H1 (cell line): ENCODE measurements around the gene CLEC4F. TPM values are rescaled to one million over a fixed set of nuclear protein-coding genes. Genes with fewer than 3 reads are reported as not detected.

Source experiments
- CTCF ChIA-PET: fragments of 300-600 bp; sonication (Branson Sonifier 250); formaldehyde crosslinking; loops from one replicate; lab custom pipeline; 2021; ENCODE audit not compliant: partially characterized antibody; lab: Charles Lee
- POLR2A ChIA-PET: fragments of 300-600 bp; sonication (Branson Sonifier 250); formaldehyde crosslinking; loops from one replicate; lab custom pipeline; 2021; ENCODE audit warnings: inconsistent platforms; ENCODE audit not compliant: partially characterized antibody; lab: Charles Lee
- DNase-seq, 2 experiments: peaks; one replicate each; pipeline versions ENCODE4 v3.0.0 to v3.0.0-alpha.2; 2010 to 2022; ENCODE audit warnings: low spot score in 2 of 2, low read depth in 1 of 2, mixed read lengths in 1 of 2
- FAIRE-seq: peaks from 2 replicates; lab custom pipeline; 2011; peaks lifted over from hg19 to GRCh38; lab: Jason Lieb, UNC
- H2AFZ ChIP-seq: 2 replicates; pipeline ENCODE4 v1.8.1; 2012; ENCODE audit warnings: low read length, inconsistent platforms
- H2AK5ac ChIP-seq: 2 replicates; pipeline ENCODE4 v1.6.1; 2013; ENCODE audit warnings: low read depth, low read length
- H2BK120ac ChIP-seq: replicated peaks from 2 replicates; pipeline ENCODE3; 2013; ENCODE audit warnings: low read depth, low read length, inconsistent platforms
- H2BK12ac ChIP-seq: 2 replicates; pipeline ENCODE4 v1.6.1; 2013; ENCODE audit warnings: low read depth, low read length
- H2BK15ac ChIP-seq: 2 replicates; pipeline ENCODE4 v1.6.1; 2013; ENCODE audit warnings: low read length
- H2BK20ac ChIP-seq: 2 replicates; pipeline ENCODE4 v1.6.1; 2013; ENCODE audit warnings: low read length
- H2BK5ac ChIP-seq: 2 replicates; pipeline ENCODE4 v1.6.1; 2013; ENCODE audit warnings: low read depth, low read length
- H3K14ac ChIP-seq: 2 replicates; pipeline ENCODE4 v1.6.1; 2013; ENCODE audit warnings: inconsistent platforms; ENCODE audit not compliant: insufficient read length
- H3K18ac ChIP-seq: 2 replicates; pipeline ENCODE4 v1.6.1; 2013; ENCODE audit warnings: low read length; ENCODE audit errors: extremely low read depth
- H3K23ac ChIP-seq: 2 replicates; pipeline ENCODE4 v1.6.1; 2013; ENCODE audit warnings: inconsistent platforms; ENCODE audit not compliant: insufficient read length
- H3K23me2 ChIP-seq: 2 replicates; pipeline ENCODE4 v1.6.1; 2013; ENCODE audit warnings: low read depth, low read length
- H3K27ac ChIP-seq: 2 replicates; pipeline ENCODE4 v1.6.1; 2011; ENCODE audit warnings: low read depth, low read length, inconsistent platforms
- H3K27me3 ChIP-seq, 4 experiments: replicated peaks in 1 of 4; 1 replicate in 1 of 4; 2 replicates in 3 of 4; pipeline versions ENCODE4 v1.6.1 to v1.8.1; 2011 to 2013; ENCODE audit warnings: low read length in 3 of 4, mild to moderate bottlenecking in 3 of 4, inconsistent platforms in 2 of 4, mixed read lengths in 2 of 4, moderate library complexity in 1 of 4; ENCODE audit not compliant: control insufficient read depth in 3 of 4, insufficient read depth in 3 of 4; ENCODE audit errors: extremely low read depth in 1 of 4
- H3K36me3 ChIP-seq, 4 experiments: 2 replicates each; pipeline versions ENCODE4 v1.6.1 to v1.8.1; 2011 to 2013; ENCODE audit warnings: mild to moderate bottlenecking in 4 of 4, low read length in 3 of 4, moderate library complexity in 2 of 4, control low read depth in 1 of 4, inconsistent platforms in 1 of 4; ENCODE audit not compliant: insufficient read depth in 4 of 4, control insufficient read depth in 2 of 4
- H3K4ac ChIP-seq: replicated peaks from 2 replicates; pipeline ENCODE3; 2013; ENCODE audit warnings: low read length, low read depth, mixed read lengths, inconsistent platforms; ENCODE audit not compliant: insufficient read length
- H3K4me1 ChIP-seq, 4 experiments: replicated peaks in 1 of 4; 1 replicate in 1 of 4; 2 replicates in 3 of 4; pipeline versions ENCODE4 v1.6.1 to v1.8.1; 2011 to 2013; ENCODE audit warnings: low read length in 3 of 4, inconsistent platforms in 2 of 4, mixed read lengths in 1 of 4; ENCODE audit not compliant: insufficient read depth in 4 of 4, control insufficient read depth in 3 of 4
- H3K4me2 ChIP-seq, 2 experiments: 2 replicates each; pipeline versions ENCODE4 v1.6.1 to v1.8.1; 2011 to 2013; ENCODE audit warnings: low read depth in 2 of 2, low read length in 2 of 2, control low read depth in 1 of 2, inconsistent platforms in 1 of 2, mild to moderate bottlenecking in 1 of 2; ENCODE audit not compliant: insufficient read depth in 1 of 2
- H3K4me3 ChIP-seq, 4 experiments: fragments of 200-600, 300-600 bp in 1 of 4; sonication (generic), shearing (Covaris generic), sonication (Bioruptor Twin) in 1 of 4; 2 replicates each; pipeline versions ENCODE4 v1.5.1 to v1.8.1; 2011 to 2016; ENCODE audit warnings: low read length in 4 of 4, low read depth in 3 of 4, control low read depth in 2 of 4, inconsistent platforms in 2 of 4, mild to moderate bottlenecking in 2 of 4, mixed read lengths in 1 of 4, moderate library complexity in 1 of 4; ENCODE audit not compliant: insufficient read depth in 2 of 4; ENCODE audit errors: extremely low read depth in 1 of 4
- H3K56ac ChIP-seq: replicated peaks from 2 replicates; pipeline ENCODE3; 2013; ENCODE audit warnings: low read depth, mild to moderate bottlenecking, mixed read lengths, low read length, inconsistent platforms; ENCODE audit not compliant: insufficient read length
- H3K79me1 ChIP-seq: 2 replicates; pipeline ENCODE4 v1.6.1; 2013; ENCODE audit warnings: low read depth, low read length, control low read depth
- H3K79me2 ChIP-seq, 2 experiments: 2 replicates each; pipeline versions ENCODE4 v1.6.1 to v1.8.1; 2012 to 2013; ENCODE audit warnings: low read length in 2 of 2, mild to moderate bottlenecking in 2 of 2, inconsistent platforms in 1 of 2; ENCODE audit not compliant: insufficient read depth in 2 of 2, control insufficient read depth in 1 of 2
- H3K9ac ChIP-seq, 4 experiments: replicated peaks in 1 of 4; 1 replicate in 1 of 4; 2 replicates in 3 of 4; pipeline versions ENCODE4 v1.6.1 to v1.8.1; 2011 to 2013; ENCODE audit warnings: low read depth in 3 of 4, low read length in 3 of 4, control low read depth in 2 of 4, mild to moderate bottlenecking in 2 of 4, moderate library complexity in 2 of 4, inconsistent platforms in 1 of 4; ENCODE audit errors: extremely low read depth in 1 of 4
- H3K9me3 ChIP-seq, 2 experiments: 2 replicates each; pipeline versions ENCODE4 v1.6.1 to v1.8.1; 2012 to 2013; ENCODE audit warnings: mild to moderate bottlenecking in 2 of 2, moderate library complexity in 2 of 2, control low read depth in 1 of 2, inconsistent platforms in 1 of 2, low read depth in 1 of 2, low read length in 1 of 2, mixed read lengths in 1 of 2; ENCODE audit not compliant: insufficient read depth in 2 of 2
- H4K20me1 ChIP-seq, 2 experiments: replicated peaks in 1 of 2; 2 replicates each; pipeline versions ENCODE3 to v1.8.1; 2011 to 2013; ENCODE audit warnings: inconsistent platforms in 2 of 2, low read length in 2 of 2, mild to moderate bottlenecking in 1 of 2; ENCODE audit not compliant: insufficient read depth in 2 of 2, control insufficient read depth in 1 of 2
- H4K5ac ChIP-seq: 2 replicates; pipeline ENCODE4 v1.6.1; 2013; ENCODE audit warnings: low read length, low read depth, mixed read lengths, inconsistent platforms; ENCODE audit not compliant: insufficient read length
- H4K8ac ChIP-seq: 2 replicates; pipeline ENCODE4 v1.8.0; 2013; ENCODE audit warnings: mild to moderate bottlenecking, moderate library complexity, low read length, inconsistent platforms; ENCODE audit not compliant: insufficient read depth; ENCODE audit errors: extremely low read depth
- H4K91ac ChIP-seq: replicated peaks from 2 replicates; pipeline ENCODE3; 2013; ENCODE audit warnings: low read length, mixed read lengths, inconsistent platforms; ENCODE audit not compliant: insufficient read length
- GTF2F1 ChIP-seq: IDR thresholded peaks from 2 replicates; pipeline ENCODE4 v1.6.1; 2012; ENCODE audit warnings: low read depth, low read length, improper control_type of control experiment, borderline replicate concordance
- WGBS, 2 experiments: shearing (Covaris generic) in 1 of 2; methylation state at CpG; one replicate each; pipeline versions ENCODE4 v1.1.6 to v1.1.7; 2013 to 2015; ENCODE audit warnings: low lambda C conversion rate in 2 of 2, mixed read lengths in 2 of 2, inconsistent platforms in 1 of 2, low coverage in 1 of 2, missing lambda C conversion rate in 1 of 2; ENCODE audit not compliant: insufficient replicate concordance in 2 of 2, insufficient coverage in 1 of 2, insufficient read length in 1 of 2; ENCODE audit errors: extremely low coverage in 1 of 2, missing lambda C conversion rate in 1 of 2; 5-methylcytosine and 5-hydroxymethylcytosine counted together
- polyA plus RNA-seq, 7 experiments: library from polyadenylated mRNA; depleted of rRNA in 3 of 7; stranded (reverse) in 5 of 7; unstranded in 2 of 7; fragments of >200 nt in 5 of 7; fragments of 200-250 nt in 2 of 7; gene quantifications; 1 replicate in 5 of 7; 2 replicates in 1 of 7; 4 replicates in 1 of 7; pipeline versions ENCODE4 v1.2.1 to v1.2.3, GENCODE V29; 2011 to 2013; ENCODE audit warnings: missing spikeins in 2 of 7, mixed read lengths in 2 of 7
- total RNA-seq: library from RNA; stranded (reverse); fragmentation: NEBNext Ultra II Directional; extraction: Animal tissue kit (Norgen Biotek cat#: 25700); gene quantifications from 2 replicates; pipeline ENCODE4 v1.2.1, GENCODE V29; 2021

The CLEC4F gene
- total and polyA plus RNA-seq, 2 of the 8 experiments (the other 6 are each of a cell fraction or from before 2014, with no cell fraction given) = not detected

DNA sequence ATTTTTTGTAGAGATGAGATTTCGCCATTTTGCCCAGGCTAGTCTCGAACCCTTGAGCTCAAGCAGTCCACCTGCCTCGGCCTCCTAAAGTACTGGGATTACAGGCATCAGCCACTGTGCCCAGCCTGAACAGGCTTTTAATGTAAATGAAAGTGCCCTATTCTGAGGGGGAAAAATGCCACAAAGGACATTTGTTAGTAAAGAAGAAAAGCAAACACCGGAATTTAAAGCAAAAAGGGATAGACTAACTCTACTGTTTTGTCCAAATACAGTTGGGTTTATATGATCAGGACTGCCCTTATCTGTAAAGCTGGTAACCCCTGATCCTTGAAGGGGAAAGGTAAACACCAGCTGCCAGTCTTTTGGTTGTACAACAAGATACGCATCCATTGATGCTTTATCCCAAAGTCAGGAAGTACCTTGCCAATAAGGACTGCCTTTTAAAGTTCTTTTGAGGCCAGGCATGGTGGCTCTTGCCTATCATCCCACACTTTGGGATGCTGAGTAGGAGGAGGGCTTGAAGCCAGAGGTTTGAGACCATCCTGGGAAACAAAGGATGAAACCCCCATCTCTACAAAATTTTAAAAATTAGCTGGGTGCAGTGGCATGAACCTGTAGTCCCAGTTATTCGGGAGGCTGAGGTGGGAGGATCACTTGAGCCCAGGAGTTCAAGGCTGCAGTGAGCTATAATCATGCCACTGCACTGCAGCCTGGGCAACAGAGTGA is 13.1 kb downstream of the CLEC4F start:
- no peak overlapping the region for H3K4me3 ChIP-seq
- POLR2A ChIA-PET = no interaction called here
- no peak overlapping the region for H4K5ac ChIP-seq
- no peak overlapping the region for H3K14ac ChIP-seq
- FAIRE-seq = no peak
- H3K4ac ChIP-seq = no peak overlapping the region
- no peaks in the 10 kb centered on the region for H3K9me3 ChIP-seq
- no peak overlapping the region for H2BK120ac ChIP-seq
- no peaks in the 10 kb centered on the region for H3K4me1 ChIP-seq
- no peak overlapping the region for H2AK5ac ChIP-seq
- no peaks in the 10 kb centered on the region for H3K79me2 ChIP-seq
- H2BK15ac ChIP-seq = no peak overlapping the region
- no peaks in the 10 kb centered on the region for H3K23me2 ChIP-seq
- H3K27ac ChIP-seq = no peak overlapping the region
- H3K36me3 ChIP-seq = no peaks in the 10 kb centered on the region
- no peaks in the 10 kb centered on the region for H3K79me1 ChIP-seq
- H2BK12ac ChIP-seq = no peak overlapping the region
- no peak overlapping the region for H3K56ac ChIP-seq
- WGBS, 2 experiments = 94% methylated on average over 6 of the region's 6 CpGs; no CpG with 5 or more reads in 1 of the 2 experiments
- no peak overlapping the region for H2BK20ac ChIP-seq
- DNase-seq = no peak
- no peak overlapping the region for H3K18ac ChIP-seq
- TF ChIP-seq GTF2F1 = no peak
- H3K23ac ChIP-seq = no peak overlapping the region
- no peak overlapping the region for H3K9ac ChIP-seq
- H4K91ac ChIP-seq = no peak overlapping the region
- H3K27me3 ChIP-seq = no peaks in the 10 kb centered on the region; a peak in 1 of 7 replicates
- H2AFZ ChIP-seq = no peak overlapping the region
- CTCF ChIA-PET = interaction anchor here (0.7 to 2.0 kb wide), 6 partner anchors 13 to 140 kb away, joined by 3 to 6 read pairs (median 4); partner anchors contain the start of gene CLEC4F
- no peak overlapping the region for H2BK5ac ChIP-seq
- no peak overlapping the region for H4K8ac ChIP-seq
- peaks cover 0 to 2% of the 10 kb centered on the region in 2 experiments for H4K20me1 ChIP-seq
- no peak overlapping the region for H3K4me2 ChIP-seq
